Middle frontal gyrus (tissue), 1 donor: ENCODE data around the gene LTC4S.
A peak's percentile ranks its signal among the peaks of the same experiment; 100 is the strongest.

ENCODE experiments used
- DNase-seq: peaks from one replicate; pipeline ENCODE4 v3.0.0-alpha.2; 2015; ENCODE audit warnings: low spot score; ENCODE audit errors: extremely low spot score

Gene LTC4S

DNA sequence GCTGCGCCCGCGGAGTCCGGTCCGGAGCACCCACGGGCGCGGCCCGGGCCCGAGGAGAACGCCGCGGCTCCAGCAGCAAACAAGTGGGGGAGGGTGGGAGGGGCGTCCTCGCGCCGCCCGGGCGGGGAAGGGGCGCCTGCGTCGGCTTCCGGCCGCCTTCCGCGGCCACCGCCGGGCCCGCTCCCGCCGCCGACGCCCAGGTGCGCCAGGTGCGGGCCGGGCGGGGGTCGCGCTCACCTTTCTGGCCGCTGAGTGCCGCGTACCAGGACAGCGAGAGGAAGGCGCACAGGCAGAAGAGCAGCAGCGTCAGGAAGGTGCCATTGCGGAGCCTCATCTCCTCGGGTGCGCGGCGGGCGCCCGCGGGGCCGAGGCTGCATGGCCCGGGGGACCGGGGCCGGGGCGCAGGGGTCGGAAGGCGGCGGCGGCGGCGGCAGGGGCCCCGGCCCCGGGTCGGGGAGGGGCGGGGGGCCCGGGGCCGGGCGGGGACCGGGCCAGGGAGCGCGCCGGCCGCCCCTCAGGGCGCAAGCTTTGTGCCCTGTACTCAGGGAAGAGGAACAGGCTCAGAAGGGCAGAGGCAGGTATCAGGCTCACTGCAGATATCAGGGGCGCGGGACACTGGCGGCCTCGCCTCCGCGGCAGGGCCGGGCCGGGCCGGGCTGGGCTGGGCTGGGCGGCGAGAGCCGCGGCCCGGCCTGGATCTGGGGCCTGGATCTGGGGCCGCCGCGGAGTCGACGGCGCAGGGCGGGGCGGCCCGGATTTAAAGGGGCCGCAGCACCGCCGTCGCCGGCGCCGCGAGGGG lies 12.7 kb downstream of the LTC4S start, which contains the start of gene MGAT4B:
Gene MGAT4B, minus strand, starts transcription at position 617 of the 799 bp plus-strand sequence. Its CDS starts 283 bp downstream, at position 334.
- DNase-seq, result no peak

- no peak for DNase-seq
Measured at GRCh38 chr5:179812135-179812825, 18.5 kb downstream of the LTC4S start.

- DNase-seq, result no peak
Measured at GRCh38 chr5:179812997-179813607, 19.3 kb downstream of the LTC4S start.

GRCh38 chr5:179814090-179814489 lies 20.3 kb downstream of the LTC4S start:
- DNase-seq, result no peak

DNA sequence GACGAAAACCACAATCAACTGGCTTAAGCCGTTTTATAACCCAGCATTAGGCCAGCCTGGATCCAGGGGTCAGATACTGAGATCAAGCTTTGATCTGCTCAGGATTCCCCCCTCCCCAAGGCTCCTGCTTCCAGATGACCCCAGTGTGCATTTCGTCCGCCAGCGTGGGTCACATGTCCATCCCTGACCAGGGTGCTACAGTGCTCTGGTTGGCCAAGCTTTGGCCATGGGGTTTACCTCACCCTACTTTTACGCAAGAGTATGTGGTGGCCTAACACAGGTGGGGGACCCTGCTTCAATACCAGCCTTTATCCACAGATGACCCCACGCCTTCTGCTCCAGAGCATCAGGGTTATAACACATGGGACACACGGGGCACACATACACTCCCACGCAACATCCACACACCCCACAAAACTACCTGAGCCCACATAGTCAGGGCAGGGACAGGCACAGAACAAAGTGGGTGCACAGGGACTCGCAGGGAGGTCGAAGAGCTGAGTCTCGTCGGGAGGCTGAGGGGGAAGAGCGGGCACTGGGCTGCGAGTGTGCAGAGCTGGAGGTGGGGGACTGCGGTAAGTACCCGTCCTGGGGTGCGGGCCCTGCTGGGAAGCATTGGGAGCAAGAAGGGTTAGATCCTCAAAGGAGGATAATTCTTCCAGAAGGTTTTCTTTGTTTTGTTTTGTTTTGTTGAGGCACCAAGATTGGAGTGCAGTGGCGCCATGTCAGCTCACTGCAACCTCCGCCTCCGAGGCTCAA lies 21.9 kb downstream of the LTC4S start:
- no peak for DNase-seq

DNA sequence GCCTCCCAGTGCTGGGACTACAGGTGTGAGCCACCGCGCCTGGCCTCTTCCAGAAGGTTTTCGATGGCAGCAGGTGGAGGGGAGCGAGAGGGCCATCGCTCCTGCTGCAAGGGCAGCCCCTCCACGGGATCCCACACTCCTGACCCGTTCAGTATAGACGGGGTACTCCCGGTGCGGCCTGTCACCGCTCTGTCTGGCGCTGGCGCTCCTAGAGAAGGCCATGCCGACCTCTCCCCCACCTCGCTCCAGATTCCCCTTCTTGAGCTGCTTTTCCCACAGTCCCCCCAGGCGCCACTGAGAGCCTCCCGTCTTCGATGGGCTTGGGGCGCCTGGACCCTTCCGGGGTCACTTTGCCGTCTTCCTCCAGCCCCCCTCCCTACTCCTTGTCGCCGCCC lies 22.6 kb downstream of the LTC4S start:
- no peak for DNase-seq

GRCh38 chr5:179816796-179817469 lies 23.1 kb downstream of the LTC4S start:
- no peak for DNase-seq

DNA sequence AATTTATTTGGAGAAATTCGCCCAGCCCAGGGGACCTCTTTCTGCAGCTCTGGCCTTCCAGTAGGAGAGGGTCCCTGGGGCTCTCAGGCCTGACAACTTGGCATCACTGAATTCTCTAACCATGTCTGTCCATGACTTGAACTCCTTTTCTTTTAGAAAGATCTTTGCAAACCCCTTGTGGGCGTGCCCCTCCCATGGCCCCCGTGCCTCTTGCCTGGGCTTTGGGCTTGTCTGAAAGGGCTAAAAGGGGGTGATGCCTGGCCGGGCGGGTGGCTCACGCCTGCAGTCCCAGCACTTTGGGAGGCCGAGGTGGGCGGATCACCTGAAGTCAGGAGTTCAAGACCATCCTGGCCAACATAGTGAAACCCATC lies 23.7 kb downstream of the LTC4S start:
- no peak for DNase-seq

GRCh38 chr5:179817890-179818745 lies 24.3 kb downstream of the LTC4S start:
- no peak for DNase-seq

DNA sequence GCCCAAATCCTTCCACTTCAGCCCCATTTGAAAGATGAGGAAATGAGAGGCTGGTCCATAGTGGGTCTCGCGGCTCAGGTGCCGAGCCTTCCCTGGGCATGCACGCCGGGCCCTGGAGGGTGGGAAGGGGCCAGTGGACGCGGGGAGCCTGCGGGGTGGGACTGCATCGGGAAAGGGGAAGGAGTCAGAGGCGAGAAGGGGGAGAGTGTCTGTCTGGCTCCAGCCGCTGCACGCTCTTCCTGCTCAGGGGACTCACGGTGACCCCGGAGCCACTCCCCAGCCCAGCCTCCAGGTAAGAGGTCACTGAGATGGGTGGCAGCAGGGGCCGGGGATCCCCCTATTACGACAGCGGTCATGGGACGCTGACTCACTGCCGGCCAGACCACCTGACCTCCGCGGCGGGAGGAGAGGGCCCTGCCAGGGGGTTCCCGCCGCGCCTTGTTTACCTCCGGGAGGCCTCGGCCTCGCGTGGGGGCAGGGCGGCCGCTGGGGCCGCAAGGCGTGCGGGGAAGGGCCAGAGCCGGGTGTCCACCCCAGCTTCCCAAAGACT lies 25.0 kb downstream of the LTC4S start:
- DNase-seq, result peak; percentile 85

DNA sequence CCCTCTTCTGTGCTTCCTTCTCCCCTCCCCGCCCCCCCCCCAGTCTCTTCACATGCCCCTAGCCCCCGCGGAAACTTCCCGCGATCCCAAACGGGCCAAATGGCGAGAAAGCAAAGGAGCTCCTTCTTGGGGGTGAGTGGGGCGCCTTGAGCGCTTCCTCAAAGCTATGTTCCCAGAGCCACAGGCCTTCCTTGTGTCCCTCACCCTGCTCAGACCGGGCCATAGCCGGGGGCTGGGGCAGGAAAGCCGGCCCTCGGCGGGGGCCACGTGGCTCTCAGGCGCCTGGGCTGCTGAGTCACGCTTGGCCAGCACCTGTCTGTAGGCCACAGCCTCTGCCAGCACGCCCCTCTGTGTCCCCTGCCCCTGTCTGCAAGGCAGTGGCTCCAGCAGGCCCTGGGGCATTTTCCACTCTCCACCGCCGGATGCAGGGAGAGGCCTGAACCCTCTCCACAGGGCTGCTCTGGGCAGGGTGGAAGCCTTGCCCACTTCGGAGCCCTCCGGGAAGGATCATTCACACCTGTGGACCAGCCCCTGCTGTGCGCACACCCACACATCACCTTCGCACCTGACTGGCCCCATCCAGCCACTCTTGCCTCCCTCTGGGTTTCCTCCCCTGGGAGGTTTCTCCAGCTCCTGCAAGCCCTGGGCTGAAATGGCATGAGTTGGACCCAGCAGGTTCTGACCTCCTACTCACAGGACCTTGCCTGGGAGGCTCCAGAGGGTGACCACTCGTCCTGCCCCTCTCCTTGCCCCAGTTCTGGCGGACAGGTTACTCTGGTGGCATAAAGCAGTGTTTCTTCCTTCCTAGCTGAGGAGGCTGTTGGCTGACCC lies 25.7 kb downstream of the LTC4S start:
- DNase-seq, result no peak

- no peak for DNase-seq
Measured at GRCh38 chr5:179820127-179820482, 26.3 kb downstream of the LTC4S start.

GRCh38 chr5:179820483-179821297 lies 26.9 kb downstream of the LTC4S start, which contains the start of gene SQSTM1:
Gene SQSTM1 (plus strand): TSS chr5:179820905. CDS start chr5:179820937, 32 bp downstream.
- DNase-seq, result peak; percentile 83

- DNase-seq, result peak; percentile 72
Measured at GRCh38 chr5:179821298-179822058, 27.7 kb downstream of the LTC4S start.

GRCh38 chr5:179822059-179822432 lies 28.3 kb downstream of the LTC4S start:
- no peak for DNase-seq

DNA sequence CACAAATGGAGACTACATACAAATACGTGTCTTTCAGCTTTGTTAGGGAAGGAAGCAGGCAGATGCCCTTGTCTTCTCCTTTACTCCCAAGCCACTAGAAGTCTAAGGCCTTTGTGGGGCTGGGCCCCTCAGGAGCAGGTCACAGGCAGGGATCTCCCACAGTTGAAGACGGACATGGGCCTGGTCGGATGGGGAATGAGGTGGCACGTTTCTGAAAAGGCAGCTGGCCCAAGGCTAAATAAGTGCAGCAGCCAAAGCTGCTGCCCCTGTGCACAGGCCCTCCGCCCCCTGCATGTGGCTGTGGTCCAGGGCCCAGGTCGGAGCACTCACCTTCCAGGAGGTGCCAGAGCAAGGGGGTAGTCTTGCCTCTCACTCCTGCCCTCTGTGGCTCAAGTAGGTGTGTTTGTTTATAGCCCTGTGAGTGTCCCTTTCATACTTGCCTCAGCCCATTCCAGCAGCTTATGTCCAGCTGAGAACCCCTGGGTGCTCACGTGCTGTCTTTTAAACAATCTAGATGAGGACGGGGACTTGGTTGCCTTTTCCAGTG lies 28.7 kb downstream of the LTC4S start:
- DNase-seq, result no peak
